Stomach (tissue), 4 donors: Measurements from ENCODE around the gene ADGRG7.

Experiments used
- POLR2A ChIP-seq, 4 donors: fragments of 450-650 bp; IDR thresholded peaks; one replicate each; pipeline ENCODE4 v1.6.1; 2016; ENCODE audit warnings: antibody characterized with exemption in 4 of 4, control low read depth in 2 of 4, mild to moderate bottlenecking in 1 of 4, moderate library complexity in 1 of 4
- POLR2AphosphoS5 ChIP-seq, 3 donors: sonication (generic); formaldehyde crosslinking; IDR thresholded peaks; one replicate each; pipeline ENCODE4 v1.6.1; 2016; ENCODE audit warnings: antibody characterized with exemption in 3 of 3
- TF ChIP-seq, protein P1 (sequence below), 7 experiments: fragments of 450-650 bp in 4 of 7; fragments of 200-600 bp in 3 of 7; sonication (generic) in 3 of 7; IDR thresholded peaks; one replicate each; pipeline ENCODE4 v1.5.1; 2016 to 2019; ENCODE audit warnings: antibody characterized with exemption in 7 of 7, control low read depth in 2 of 7, mild to moderate bottlenecking in 1 of 7

- TF ChIP-seq POLR2AphosphoS5 (IDR thresholded peaks at IDR 0.05) (no peak), POLR2A (IDR thresholded peaks at IDR 0.05) (no peak)
- TF ChIP-seq, protein P1, sequence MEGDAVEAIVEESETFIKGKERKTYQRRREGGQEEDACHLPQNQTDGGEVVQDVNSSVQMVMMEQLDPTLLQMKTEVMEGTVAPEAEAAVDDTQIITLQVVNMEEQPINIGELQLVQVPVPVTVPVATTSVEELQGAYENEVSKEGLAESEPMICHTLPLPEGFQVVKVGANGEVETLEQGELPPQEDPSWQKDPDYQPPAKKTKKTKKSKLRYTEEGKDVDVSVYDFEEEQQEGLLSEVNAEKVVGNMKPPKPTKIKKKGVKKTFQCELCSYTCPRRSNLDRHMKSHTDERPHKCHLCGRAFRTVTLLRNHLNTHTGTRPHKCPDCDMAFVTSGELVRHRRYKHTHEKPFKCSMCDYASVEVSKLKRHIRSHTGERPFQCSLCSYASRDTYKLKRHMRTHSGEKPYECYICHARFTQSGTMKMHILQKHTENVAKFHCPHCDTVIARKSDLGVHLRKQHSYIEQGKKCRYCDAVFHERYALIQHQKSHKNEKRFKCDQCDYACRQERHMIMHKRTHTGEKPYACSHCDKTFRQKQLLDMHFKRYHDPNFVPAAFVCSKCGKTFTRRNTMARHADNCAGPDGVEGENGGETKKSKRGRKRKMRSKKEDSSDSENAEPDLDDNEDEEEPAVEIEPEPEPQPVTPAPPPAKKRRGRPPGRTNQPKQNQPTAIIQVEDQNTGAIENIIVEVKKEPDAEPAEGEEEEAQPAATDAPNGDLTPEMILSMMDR (IDR thresholded peaks at IDR 0.05), result no peak
Observed at GRCh38 chr3:100606894-100607512, 2.4 kb upstream of the ADGRG7 start.
